ENCODE measurements around the gene ACACA.
"Not testable (repeated sequence)": the region's sequence is repeated elsewhere in the genome, so short reads cannot be mapped to it uniquely, and the experiment has no call there.

The ACACA gene

DNA sequence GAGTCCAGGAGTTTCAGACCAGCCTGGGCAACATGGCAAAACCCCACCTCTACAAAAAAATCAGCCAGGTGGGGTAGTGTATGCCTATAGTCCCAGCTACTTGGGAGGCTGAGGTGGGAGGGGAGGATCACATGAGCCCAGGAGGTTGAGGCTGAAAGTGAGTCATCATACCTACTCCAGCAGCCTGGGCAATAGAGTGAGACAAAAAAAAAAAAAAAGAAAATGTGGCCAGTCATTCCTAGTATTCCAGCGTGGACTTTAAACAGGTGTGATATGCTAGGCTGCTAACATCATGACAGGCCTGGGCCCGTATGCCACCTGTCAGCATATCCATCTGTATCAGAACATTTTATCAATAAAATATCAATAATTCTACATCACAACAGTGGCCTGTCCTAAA is 314.6 kb downstream of the ACACA start:
- no peak for FAIRE-seq

- FAIRE-seq, result no peak
Measured at GRCh38 chr17:37090941-37091340, 315.7 kb downstream of the ACACA start.

DNA sequence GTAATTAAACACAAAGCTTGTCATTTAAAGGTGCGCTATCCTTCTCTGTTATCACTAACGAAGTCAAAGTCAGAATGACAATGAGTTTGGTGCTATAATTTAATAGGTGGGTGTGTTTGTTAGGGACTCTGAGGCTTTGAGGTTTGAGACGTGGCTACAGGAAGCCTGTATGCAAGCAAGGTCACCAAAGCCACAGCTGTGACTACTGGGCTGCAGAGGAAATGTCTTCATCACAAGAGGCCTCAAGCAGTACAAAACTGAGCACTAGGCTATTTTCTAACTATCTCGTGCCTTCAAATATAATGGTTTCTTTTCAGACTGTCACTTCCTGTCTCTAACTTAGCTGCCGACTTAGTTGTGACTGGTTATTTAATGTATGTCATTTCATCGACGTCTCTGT is 316.7 kb downstream of the ACACA start:
- FAIRE-seq, result no peak

- no peak for FAIRE-seq
Measured at GRCh38 chr17:37088913-37089312, 317.7 kb downstream of the ACACA start.

DNA sequence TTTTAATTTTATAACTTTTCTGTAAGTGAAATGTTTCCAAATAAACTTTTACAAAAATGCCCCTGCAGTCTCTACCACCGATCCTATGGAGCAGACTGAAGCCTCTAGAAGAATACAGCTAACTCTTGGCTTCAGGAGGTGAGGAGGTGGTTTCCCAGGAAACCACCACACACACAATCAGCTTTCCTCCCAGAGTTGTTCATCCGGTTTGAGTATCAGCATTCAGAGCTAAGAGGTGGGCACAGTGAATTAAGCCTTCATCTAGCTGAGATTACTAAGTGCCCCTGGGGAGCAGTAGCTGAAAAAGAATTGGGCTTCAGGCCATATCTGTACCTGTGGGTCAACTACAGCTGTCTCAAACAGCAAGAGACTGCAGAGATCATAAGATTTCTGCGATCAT is 318.2 kb downstream of the ACACA start:
- no peak for FAIRE-seq

DNA sequence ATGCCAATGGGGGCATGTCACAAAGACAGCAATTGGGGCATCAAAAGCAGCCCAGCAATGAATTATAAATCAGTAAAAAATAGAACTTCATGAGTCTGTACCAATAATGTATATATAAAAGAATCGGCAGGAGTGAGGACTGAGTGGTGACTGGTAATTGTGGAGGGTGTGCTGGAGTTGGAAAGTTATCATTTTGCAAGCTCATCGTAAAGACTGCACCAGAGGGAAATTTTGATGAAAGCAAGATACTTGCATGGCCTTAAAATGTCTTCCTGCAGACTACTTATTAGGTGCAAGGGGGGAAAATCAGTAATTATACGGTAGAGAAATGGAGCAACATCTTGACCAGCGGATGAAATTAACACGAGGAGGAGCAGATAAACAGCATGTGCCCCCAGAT is 319.0 kb downstream of the ACACA start:
- no peak for FAIRE-seq

DNA sequence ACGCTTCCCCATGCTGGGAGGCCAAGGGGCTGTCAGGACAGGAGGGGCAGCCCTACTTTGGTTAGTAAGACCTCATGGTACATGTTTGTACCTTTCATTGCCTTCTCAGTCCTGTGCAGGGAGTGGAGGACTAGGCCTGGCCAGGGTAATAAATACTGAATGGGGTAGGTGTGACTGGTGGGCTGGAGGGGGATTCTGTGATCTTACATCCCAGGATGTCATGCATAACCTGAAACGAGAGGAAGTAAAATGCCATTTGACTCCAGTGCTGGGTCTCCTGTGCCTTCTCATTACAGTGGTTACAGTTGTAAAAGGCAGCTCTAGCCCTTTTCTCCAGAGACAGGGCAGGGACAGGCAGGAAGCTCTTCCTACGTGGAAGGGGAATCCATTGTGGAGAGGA is 319.7 kb downstream of the ACACA start:
- FAIRE-seq, result no peak

DNA sequence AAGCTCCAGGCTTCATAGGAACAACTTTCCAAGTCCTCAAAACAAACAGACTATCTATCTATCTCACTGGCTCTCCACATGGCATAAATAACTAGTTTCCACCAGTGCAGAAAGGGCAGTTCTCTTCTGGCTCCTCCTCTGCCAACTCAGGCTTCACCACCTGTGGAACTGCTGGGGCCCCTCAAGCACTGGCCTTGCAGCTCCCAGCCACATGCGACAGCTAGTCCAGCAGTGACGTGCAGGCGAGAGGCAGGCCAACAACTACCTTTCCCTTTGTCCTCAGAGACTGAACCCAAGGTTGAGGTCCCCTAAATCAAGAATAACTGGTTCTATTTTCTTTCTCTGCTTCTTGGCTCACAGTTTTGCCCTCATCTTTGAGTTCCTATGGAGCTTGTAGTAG is 320.3 kb downstream of the ACACA start:
- FAIRE-seq, result no peak

DNA sequence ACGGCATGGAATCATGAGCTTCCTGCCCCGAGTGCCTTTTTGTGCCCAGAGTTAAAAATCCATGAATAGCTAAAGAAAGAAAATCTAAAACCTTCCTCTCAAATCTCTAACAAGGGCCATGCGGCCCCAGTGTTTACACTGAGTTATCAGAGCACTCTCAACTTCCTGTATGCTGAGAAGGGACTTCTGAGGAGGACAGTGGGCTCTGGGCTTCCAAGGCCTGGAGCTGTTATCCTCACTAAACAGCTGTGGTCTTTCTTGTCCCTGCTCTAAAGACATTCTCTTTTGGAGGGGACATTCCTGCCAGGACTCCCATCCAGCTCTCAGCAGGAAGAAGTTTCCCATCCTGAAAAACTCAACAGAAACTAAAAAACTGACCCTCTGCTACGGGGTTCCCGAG is 322.3 kb downstream of the ACACA start:
- no peak for FAIRE-seq

GRCh38 chr17:37083456-37083855 is 323.2 kb downstream of the ACACA start:
- FAIRE-seq, result no peak

GRCh38 chr17:37082985-37083384 is 323.7 kb downstream of the ACACA start:
- FAIRE-seq, result no peak

- FAIRE-seq, result no peak
Measured at GRCh38 chr17:37082311-37082860, 324.2 kb downstream of the ACACA start.

DNA sequence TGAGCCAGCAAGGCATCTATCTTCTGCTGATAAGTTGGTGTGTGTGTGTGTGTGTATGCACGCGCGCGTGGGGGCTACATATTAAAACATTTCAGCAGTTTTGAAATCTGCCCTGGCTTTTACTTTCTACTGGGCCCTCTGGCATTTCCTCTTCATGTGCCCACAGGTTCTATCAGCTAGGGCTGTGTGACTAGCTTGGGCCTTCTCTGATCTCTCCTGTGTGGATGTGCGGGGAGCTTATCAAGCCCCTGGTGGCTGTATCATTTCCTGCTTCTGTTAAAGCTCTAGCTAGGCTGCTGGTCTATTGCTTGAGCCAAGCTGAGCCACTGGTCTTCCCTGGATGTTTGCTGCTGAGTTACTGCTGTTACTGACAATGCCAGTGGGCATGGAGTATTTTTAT is 325.3 kb downstream of the ACACA start:
- FAIRE-seq, result no peak

- no peak for FAIRE-seq
Measured at GRCh38 chr17:37079735-37080134, 326.9 kb downstream of the ACACA start.

- FAIRE-seq, result no peak
Measured at GRCh38 chr17:37079065-37079708, 327.4 kb downstream of the ACACA start.

DNA sequence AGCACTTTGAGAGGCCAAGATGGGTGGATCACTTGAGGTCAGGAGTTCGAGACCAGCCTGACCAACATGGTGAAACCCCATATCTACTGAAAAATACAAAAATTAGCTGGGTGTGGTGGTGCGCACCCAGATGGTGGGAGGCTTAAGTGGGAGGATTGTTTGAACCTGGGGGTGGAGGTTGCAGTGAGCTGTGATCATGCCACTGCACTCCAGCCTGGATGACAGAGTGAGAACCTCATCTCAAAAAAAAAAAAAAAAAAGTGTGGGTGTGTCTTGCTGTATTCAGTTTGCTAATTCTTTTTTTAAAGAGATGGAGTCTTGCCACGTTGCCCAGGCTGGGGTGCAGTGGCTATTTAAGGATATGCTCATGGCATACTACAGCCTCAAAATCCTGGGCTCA is 333.2 kb downstream of the ACACA start:
- FAIRE-seq, result not testable (repeated sequence)

- no peak for FAIRE-seq
Measured at GRCh38 chr17:37069087-37069486, 337.5 kb downstream of the ACACA start.

GRCh38 chr17:37068266-37068665 is 338.4 kb downstream of the ACACA start:
- no peak for FAIRE-seq

DNA sequence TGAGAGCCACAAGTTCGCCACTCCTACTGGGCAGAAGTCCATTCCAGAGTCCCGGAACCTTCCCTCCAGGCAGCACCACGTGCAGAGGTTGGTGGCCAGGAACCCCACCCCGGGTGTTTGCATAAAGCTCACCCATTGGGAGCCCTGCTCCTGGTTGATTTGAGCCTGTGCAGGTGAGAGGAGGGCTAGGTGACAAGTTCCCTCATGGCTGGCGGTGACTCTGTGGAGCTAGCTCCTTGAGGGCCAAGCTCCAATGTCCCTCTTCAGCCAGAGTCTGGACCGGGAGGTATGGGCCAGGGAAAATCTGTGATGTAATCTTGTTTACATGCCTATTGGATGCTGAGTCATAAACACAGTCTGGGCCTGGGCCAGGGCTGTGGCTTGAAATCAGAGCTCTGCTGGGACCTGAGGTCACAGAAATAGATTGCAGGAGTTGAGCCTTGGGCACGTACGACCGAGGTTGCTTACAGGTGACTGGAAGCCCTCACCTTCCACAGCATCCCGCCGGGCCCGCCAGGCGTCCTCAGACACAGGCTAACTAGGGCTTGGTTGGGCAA is 339.0 kb downstream of the ACACA start:
- no peak for FAIRE-seq

DNA sequence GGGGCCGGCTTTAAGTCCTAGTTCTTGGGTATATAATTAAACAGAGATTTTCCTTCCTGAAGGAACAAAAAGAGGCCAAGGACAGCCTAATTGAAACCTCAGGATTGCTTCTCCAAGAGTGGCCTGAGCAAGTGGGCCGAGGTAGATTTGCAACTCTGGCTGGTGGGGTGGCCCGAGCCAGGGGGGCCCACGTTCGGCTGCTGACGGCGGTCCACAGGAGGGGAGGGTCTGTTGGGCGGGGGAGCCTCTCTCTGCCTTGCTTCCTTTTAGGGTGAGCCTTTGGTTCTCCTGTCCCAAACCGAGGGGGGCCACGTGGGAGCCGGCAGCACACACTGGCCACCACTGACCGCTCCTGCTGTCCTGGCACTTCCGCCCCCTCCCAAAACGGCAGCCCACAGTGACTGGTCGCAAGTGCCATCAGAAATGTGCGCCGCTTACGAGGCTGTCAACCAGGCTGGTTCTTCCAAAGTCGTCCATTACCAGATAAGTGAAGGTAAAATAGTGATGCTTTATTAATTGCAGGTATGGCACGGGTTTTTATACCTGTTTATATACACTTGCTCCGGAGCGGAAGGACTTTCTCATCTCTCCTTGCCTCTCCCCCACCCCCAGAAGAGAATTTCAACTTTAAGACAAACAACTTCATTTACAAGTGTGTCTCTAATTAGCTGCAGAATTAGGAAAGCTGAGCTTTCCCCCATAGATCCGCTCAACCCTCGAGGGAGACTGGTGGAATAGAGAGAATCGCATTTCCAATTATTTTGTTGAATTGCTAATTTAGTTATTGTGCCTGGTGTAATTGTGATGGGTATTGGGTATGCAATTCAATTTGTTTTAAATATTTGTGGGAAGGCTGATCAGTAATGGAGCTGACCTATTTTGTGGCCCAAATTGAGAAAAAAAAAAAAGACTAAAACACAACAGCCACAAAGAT is 340.0 kb downstream of the ACACA start:
- no peak for FAIRE-seq

DNA sequence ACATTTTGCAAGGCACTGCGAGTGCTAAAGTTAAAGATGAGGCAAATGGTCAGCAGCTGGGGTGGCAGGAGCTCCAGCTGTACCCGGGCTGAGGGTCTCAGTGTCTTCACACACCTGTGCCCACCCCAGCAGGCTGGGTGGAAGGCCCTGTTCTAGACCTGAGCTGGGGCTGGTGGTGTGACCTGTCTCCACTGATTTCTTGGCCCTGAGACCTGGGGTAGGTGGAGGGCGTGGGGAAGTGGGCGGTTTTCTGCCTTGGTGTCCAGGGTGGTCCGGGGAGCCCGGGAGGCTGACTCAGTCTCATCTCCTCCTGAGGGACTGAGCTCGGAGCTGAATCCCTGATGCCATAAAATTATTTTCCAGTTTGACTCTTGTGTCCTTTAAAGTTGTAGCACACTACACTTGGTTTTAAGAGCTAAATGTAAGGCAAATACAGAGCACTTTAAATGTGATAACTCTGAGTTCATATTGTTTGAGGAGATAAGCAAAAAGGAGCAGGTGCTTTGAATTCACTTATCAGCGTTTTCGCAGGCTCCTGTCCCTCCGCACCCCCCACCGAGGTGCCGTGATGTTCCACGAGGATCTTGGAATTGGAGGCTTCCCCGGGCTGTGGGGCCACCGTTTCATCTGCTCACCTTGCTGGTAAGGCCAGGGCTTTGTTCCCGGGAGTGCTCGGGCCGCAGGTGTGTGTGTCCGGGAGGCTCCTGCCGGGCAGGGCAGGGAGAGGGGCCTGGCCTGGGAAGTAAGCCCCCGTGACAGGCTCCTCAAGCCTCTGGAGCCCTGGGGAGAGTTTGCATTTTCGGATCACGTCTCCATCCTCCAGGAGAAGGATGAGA is 340.9 kb downstream of the ACACA start:
- no peak for FAIRE-seq

GRCh38 chr17:37064956-37065355 is 341.7 kb downstream of the ACACA start:
- FAIRE-seq, result no peak

GRCh38 chr17:37064206-37064605 is 342.4 kb downstream of the ACACA start:
- FAIRE-seq, result no peak

Measured in islet of Langerhans (tissue), 1 donor.